ENCODE results near the gene SHC3.

- no peak for TF ChIP-seq CTCF (conservative IDR thresholded peaks at IDR 0.05; ENCODE audit: low read depth in 2 of 2)
- TF ChIP-seq EZH2 (IDR thresholded peaks at IDR 0.05; ENCODE audit: low read depth, unreplicated experiment) = no peak
- no peak for TF ChIP-seq JUNB (IDR thresholded peaks at IDR 0.05; ENCODE audit: unreplicated experiment)
- no peak for TF ChIP-seq POLR2AphosphoS5 (IDR thresholded peaks at IDR 0.05; ENCODE audit: low read depth)
- TF ChIP-seq NANOG (IDR thresholded peaks at IDR 0.05; ENCODE audit: borderline replicate concordance) = no peak
- no peak for TF ChIP-seq EZH2phosphoT487 (IDR thresholded peaks at IDR 0.05; ENCODE audit: unreplicated experiment)
- no peak for TF ChIP-seq REST (IDR thresholded peaks at IDR 0.05; ENCODE audit: unreplicated experiment)
- TF ChIP-seq ETS1 (IDR thresholded peaks at IDR 0.05) = no peak
- no peak for TF ChIP-seq ZNF331 (CRISPR knock-in tag; IDR thresholded peaks at IDR 0.05; ENCODE audit: low read depth)
- TF ChIP-seq CREB1 (CRISPR knock-in tag; IDR thresholded peaks at IDR 0.05; ENCODE audit: low read depth) = no peak
- no peak for TF ChIP-seq ZNF462 (CRISPR knock-in tag; IDR thresholded peaks at IDR 0.05)
Measured at GRCh38 chr9:89032173-89032572, 146.4 kb downstream of the SHC3 start.

All from GM23338 (cell line).